Inflammatory macrophage treated with lipopolysaccharide for 4 hours (primary cell): Measurements from ENCODE around the gene TBC1D3K.
"Not testable (repeated sequence)": the region's sequence is repeated elsewhere in the genome, so short reads cannot be mapped to it uniquely, and the experiment has no call there.

ENCODE experiments used
- DNase-seq: peaks from one replicate; pipeline ENCODE4 v3.0.0-alpha.2; 2020

Gene TBC1D3K

GRCh38 chr17:37924115-37924514, at the start of gene TBC1D3K:
Gene TBC1D3K (plus strand): TSS chr17:37924415. CDS start chr17:37926000, 1,585 bp downstream.
- not testable (repeated sequence) for DNase-seq

- no peak for DNase-seq
Measured at GRCh38 chr17:37884516-37884915, 39.7 kb upstream of the TBC1D3K start.

DNA sequence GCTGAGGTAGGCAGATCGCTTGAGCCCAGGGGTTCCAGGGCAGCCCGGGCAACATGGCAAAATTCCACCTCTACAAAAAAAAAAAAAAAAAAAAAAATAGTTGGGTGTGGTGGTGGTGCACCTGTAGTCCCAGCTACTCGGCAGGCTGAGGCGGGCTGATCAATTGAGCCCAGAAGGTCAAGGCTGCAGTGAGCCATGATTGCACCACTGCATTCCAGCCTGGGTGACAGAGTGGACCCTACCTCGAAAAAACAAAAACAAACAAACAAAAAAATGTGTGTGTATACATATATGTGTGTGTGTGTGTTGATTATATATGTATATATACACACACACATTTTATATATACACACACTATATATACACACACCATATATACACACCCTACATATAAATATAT, 39.1 kb upstream of the TBC1D3K start:
- no peak for DNase-seq

- no peak for DNase-seq
Measured at GRCh38 chr17:37888881-37889280, 35.3 kb upstream of the TBC1D3K start.

GRCh38 chr17:37896961-37897360, 27.3 kb upstream of the TBC1D3K start:
- DNase-seq = not testable (repeated sequence)
